ENCODE results near the gene KREMEN2. TPM values are rescaled to one million over a fixed set of nuclear protein-coding genes. Genes with fewer than 3 reads are reported as not detected.

Gene KREMEN2
- total and polyA plus RNA-seq, 2 of the 4 experiments (the other 2 are of a cell fraction), result 0.03 TPM; not detected in 1

GRCh38 chr16:3013998-3014690, 50.1 kb downstream of the KREMEN2 start:
- no peak overlapping the region for H2AK5ac ChIP-seq (ENCODE audit: low read depth, low read length)
- no peak overlapping the region for H4K91ac ChIP-seq (ENCODE audit: insufficient read depth, low read depth, low read length)
- H3K27me3 ChIP-seq (ENCODE audit: control insufficient read depth, insufficient read depth, low read length), result peaks cover 36% of the 10 kb centered on the region
- H2BK120ac ChIP-seq (ENCODE audit: low read depth, low read length), result no peak overlapping the region
- H3K79me1 ChIP-seq (ENCODE audit: low read depth in 1 of 2, low read length in 2 of 2), result no peaks in the 10 kb centered on the region
- H2BK20ac ChIP-seq (ENCODE audit: low read depth, low read length), result no peak overlapping the region
- H3K23ac ChIP-seq (ENCODE audit: low read depth, low read length), result no peak overlapping the region
- dilution Hi-C loops (cut with HindIII; ENCODE audit: low sequenced_read_pairs, unreplicated experiment) (no loop called here), intact Hi-C loops (cut with micrococcal nuclease) (no loop called here), in situ Hi-C loops (cut with MboI; ENCODE audit: low sequenced_read_pairs) (no loop called here)
- H2AK9ac ChIP-seq (replicated peaks; ENCODE audit: low read depth, low read length, poor library complexity), result no peak overlapping the region
- no peak overlapping the region for H2AFZ ChIP-seq (replicated peaks; ENCODE audit: low read length, poor library complexity)
- H3K27ac ChIP-seq (ENCODE audit: insufficient read depth, low read length), result no peak overlapping the region
- H2BK15ac ChIP-seq (ENCODE audit: low read depth, low read length), result no peak overlapping the region
- no peak overlapping the region for H3K4me3 ChIP-seq (ENCODE audit: insufficient read depth, low read depth, low read length)
- H3K36me3 ChIP-seq (ENCODE audit: control insufficient read depth, insufficient read depth, low read length), result no peaks in the 10 kb centered on the region
- no peak overlapping the region for H3K18ac ChIP-seq (ENCODE audit: low read depth, low read length)
- TF ChIP-seq NFE2L2 (IDR thresholded peaks at IDR 0.05; ENCODE audit: low read depth, low read length) (no peak), POLR2A (IDR thresholded peaks at IDR 0.05; ENCODE audit: low read depth, low read length) (no peak), BHLHE40 (IDR thresholded peaks at IDR 0.05; ENCODE audit: low read depth, low read length) (no peak), RCOR1 (IDR thresholded peaks at IDR 0.05; ENCODE audit: insufficient replicate concordance, low read length) (no peak), RAD21 (IDR thresholded peaks at IDR 0.05; ENCODE audit: low read length) (no peak), SMC3 (IDR thresholded peaks at IDR 0.05; ENCODE audit: low read depth, low read length) (no peak), CHD1 (IDR thresholded peaks at IDR 0.05; ENCODE audit: low read depth, low read length) (no peak), MXI1 (IDR thresholded peaks at IDR 0.05; ENCODE audit: borderline replicate concordance, low read depth, low read length) (no peak), CEBPB (IDR thresholded peaks at IDR 0.05; ENCODE audit: low read depth, low read length) (no peak), FOS (IDR thresholded peaks at IDR 0.05; ENCODE audit: low read depth, low read length) (no peak), MAFK (IDR thresholded peaks at IDR 0.05; ENCODE audit: low read depth, low read length) (no peak), CTCF (conservative IDR thresholded peaks at IDR 0.05; ENCODE audit: low read depth, low read length) (no peak), RFX5 (IDR thresholded peaks at IDR 0.05; ENCODE audit: low read depth, low read length) (no peak), MAZ (IDR thresholded peaks at IDR 0.05; ENCODE audit: borderline replicate concordance, low read depth, low read length) (no peak)
- TF ChIP-seq, protein P1, sequence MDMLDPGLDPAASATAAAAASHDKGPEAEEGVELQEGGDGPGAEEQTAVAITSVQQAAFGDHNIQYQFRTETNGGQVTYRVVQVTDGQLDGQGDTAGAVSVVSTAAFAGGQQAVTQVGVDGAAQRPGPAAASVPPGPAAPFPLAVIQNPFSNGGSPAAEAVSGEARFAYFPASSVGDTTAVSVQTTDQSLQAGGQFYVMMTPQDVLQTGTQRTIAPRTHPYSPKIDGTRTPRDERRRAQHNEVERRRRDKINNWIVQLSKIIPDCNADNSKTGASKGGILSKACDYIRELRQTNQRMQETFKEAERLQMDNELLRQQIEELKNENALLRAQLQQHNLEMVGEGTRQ (IDR thresholded peaks at IDR 0.05; ENCODE audit: low read depth, low read length), result no peak
- TF ChIP-seq, protein P2, sequence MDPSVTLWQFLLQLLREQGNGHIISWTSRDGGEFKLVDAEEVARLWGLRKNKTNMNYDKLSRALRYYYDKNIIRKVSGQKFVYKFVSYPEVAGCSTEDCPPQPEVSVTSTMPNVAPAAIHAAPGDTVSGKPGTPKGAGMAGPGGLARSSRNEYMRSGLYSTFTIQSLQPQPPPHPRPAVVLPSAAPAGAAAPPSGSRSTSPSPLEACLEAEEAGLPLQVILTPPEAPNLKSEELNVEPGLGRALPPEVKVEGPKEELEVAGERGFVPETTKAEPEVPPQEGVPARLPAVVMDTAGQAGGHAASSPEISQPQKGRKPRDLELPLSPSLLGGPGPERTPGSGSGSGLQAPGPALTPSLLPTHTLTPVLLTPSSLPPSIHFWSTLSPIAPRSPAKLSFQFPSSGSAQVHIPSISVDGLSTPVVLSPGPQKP (IDR thresholded peaks at IDR 0.05; ENCODE audit: borderline replicate concordance, low read depth, low read length), result no peak
- H3K9ac ChIP-seq (ENCODE audit: low read depth, low read length), result no peak overlapping the region
- 33% methylated on average over 1 of the region's 12 CpGs; no CpG with 5 or more reads in 1 of the 2 experiments for WGBS, 2 experiments (ENCODE audit: extremely low coverage in 2 of 2, insufficient read length in 1 of 2)
- H3K4me1 ChIP-seq (ENCODE audit: control insufficient read depth, insufficient read depth, low read length), result peaks cover 3% of the 10 kb centered on the region; the same call in 1 of the 2 replicates
- no peaks in the 10 kb centered on the region for H3K9me3 ChIP-seq (ENCODE audit: control insufficient read depth, insufficient read depth, low read length)
- no peak overlapping the region for H3K14ac ChIP-seq (replicated peaks; ENCODE audit: low read depth, low read length)
- H3K4me2 ChIP-seq (ENCODE audit: low read depth, low read length), result no peak overlapping the region
- no peak overlapping the region for H3K56ac ChIP-seq (ENCODE audit: extremely low read depth, insufficient read depth, low read length)
- no TSS peak for BruUV-seq (replicated peaks)
- H3K9me1 ChIP-seq (ENCODE audit: insufficient read depth, low read length), result no peaks in the 10 kb centered on the region
- DNase-seq (no peak), ATAC-seq (ENCODE audit: low read depth) (no peak)
- POLR2A ChIA-PET (ENCODE audit: unreplicated experiment), result no interaction called here
- H4K20me1 ChIP-seq (ENCODE audit: insufficient read depth, low read length), result peaks cover 4% of the 10 kb centered on the region; the same call in 1 of the 2 replicates
- no peak overlapping the region for H4K8ac ChIP-seq (ENCODE audit: low read depth in 2 of 2, low read length in 2 of 2)
- CTCF ChIA-PET, result no interaction called here
- H2BK5ac ChIP-seq (ENCODE audit: low read depth, low read length, poor library complexity, severe bottlenecking), result no peak overlapping the region
- no peak overlapping the region for H3K4ac ChIP-seq (ENCODE audit: low read depth, low read length)
- H4K5ac ChIP-seq (ENCODE audit: low read depth, low read length), result no peak overlapping the region
